Upper lobe of right lung (tissue), 1 donor: ENCODE data around the gene CLSTN2. TPM values are rescaled to one million over a fixed set of nuclear protein-coding genes. Genes with fewer than 3 reads are reported as not detected.

Experiments used
- ATAC-seq: fragments of 200-7000 bp; cut with Tn5 transposase; one replicate; pipeline ENCODE4 v1.9.1; 2020; ENCODE audit warnings: mild to moderate bottlenecking, moderate library complexity
- DNase-seq: peaks from one replicate; pipeline ENCODE4 v3.0.0-alpha.2; 2020
- H3K27ac ChIP-seq: fragments of 200-600 bp; one replicate; pipeline ENCODE4 v1.8.0; 2022
- H3K27me3 ChIP-seq: fragments of 200-600 bp; one replicate; pipeline ENCODE4 v1.8.0; 2022; ENCODE audit warnings: mild to moderate bottlenecking
- H3K36me3 ChIP-seq: fragments of 200-600 bp; one replicate; pipeline ENCODE4 v1.8.0; 2022
- H3K4me1 ChIP-seq: fragments of 200-600 bp; one replicate; pipeline ENCODE4 v1.8.0; 2022
- H3K4me3 ChIP-seq: fragments of 200-600 bp; one replicate; pipeline ENCODE4 v1.8.0; 2022; ENCODE audit warnings: mild to moderate bottlenecking
- H3K9me3 ChIP-seq: fragments of 200-600 bp; one replicate; pipeline ENCODE4 v1.8.0; 2022
- intact Hi-C: fragments of 100-400 bp; cut with DNase I; formaldehyde crosslinking; loops from one replicate; pipeline ENCODE4 v1.11.0; 2022
- total RNA-seq: library from RNA; stranded (reverse); fragmentation: NEBNext Ultra II Directional; extraction: Animal tissue kit (Norgen Biotek cat#: 25700); gene quantifications from one replicate; pipeline ENCODE4 v1.2.1, GENCODE V29; 2021
- TF ChIP-seq, protein P1 (sequence below): fragments of 200-600 bp; IDR thresholded peaks from one replicate; pipeline ENCODE4 v1.8.0; 2022; ENCODE audit warnings: antibody characterized with exemption
- donor health status: DM: no; HTN: yes; CAD: no; lungs with severe emphysema.

CLSTN2 gene
- total RNA-seq, 1 donor from 2014 or later: 3.0 TPM

DNA sequence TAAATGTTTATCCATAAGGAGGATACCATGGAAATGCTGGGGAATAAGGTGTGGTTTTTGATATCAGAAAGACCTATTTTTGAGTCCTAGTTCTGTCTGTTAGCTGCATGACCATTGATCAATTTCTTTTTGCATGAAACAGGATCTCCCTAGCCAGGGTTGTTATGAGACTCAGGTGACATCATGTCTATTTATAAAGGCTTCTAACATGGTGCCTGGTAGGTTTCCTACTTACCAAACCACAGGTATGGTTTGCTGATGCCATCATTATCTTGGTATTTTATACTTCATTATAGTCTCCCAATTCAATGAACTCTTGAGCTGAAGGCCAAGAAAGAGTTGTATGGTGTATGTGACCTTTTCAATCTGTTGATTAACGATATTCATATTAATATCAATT is 144.0 kb downstream of the CLSTN2 start:
- Histone ChIP-seq H3K4me3 (no peak overlapping the region), H3K27me3 (no peaks in the 10 kb centered on the region), H3K4me1 (no peaks in the 10 kb centered on the region), H3K9me3 (no peaks in the 10 kb centered on the region), H3K27ac (no peak overlapping the region), H3K36me3 (no peaks in the 10 kb centered on the region)
- TF ChIP-seq, protein P1, sequence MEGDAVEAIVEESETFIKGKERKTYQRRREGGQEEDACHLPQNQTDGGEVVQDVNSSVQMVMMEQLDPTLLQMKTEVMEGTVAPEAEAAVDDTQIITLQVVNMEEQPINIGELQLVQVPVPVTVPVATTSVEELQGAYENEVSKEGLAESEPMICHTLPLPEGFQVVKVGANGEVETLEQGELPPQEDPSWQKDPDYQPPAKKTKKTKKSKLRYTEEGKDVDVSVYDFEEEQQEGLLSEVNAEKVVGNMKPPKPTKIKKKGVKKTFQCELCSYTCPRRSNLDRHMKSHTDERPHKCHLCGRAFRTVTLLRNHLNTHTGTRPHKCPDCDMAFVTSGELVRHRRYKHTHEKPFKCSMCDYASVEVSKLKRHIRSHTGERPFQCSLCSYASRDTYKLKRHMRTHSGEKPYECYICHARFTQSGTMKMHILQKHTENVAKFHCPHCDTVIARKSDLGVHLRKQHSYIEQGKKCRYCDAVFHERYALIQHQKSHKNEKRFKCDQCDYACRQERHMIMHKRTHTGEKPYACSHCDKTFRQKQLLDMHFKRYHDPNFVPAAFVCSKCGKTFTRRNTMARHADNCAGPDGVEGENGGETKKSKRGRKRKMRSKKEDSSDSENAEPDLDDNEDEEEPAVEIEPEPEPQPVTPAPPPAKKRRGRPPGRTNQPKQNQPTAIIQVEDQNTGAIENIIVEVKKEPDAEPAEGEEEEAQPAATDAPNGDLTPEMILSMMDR: no peak
- ATAC-seq: no peak
- intact Hi-C loops: no loop called here
- DNase-seq: no peak

DNA sequence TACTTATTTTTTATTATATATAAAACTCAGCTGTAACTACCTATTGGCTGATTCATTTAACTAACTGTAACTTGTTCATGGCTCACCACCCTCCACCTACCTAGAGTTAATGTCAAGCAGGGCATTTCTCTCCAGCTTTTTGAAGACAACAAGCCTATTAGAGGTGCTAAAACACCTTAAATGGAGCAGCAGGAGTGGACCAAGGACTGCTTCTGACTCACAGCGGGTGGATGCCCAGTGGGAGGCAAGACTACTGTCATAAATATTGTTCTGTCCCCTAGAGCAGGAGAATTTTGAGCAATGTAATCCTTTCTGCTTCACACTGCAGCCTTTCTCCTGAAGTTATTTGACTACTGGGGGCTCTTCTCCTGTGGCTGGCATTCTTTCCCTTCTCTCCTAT is 146.9 kb downstream of the CLSTN2 start:
- no peaks in the 10 kb centered on the region for H3K36me3 ChIP-seq
- no peaks in the 10 kb centered on the region for H3K27me3 ChIP-seq
- DNase-seq: no peak
- intact Hi-C loops: no loop called here
- H3K9me3 ChIP-seq: no peaks in the 10 kb centered on the region
- TF ChIP-seq, protein P1: no peak
- no peak overlapping the region for H3K4me3 ChIP-seq
- ATAC-seq: no peak
- no peak overlapping the region for H3K27ac ChIP-seq
- H3K4me1 ChIP-seq: no peaks in the 10 kb centered on the region

DNA sequence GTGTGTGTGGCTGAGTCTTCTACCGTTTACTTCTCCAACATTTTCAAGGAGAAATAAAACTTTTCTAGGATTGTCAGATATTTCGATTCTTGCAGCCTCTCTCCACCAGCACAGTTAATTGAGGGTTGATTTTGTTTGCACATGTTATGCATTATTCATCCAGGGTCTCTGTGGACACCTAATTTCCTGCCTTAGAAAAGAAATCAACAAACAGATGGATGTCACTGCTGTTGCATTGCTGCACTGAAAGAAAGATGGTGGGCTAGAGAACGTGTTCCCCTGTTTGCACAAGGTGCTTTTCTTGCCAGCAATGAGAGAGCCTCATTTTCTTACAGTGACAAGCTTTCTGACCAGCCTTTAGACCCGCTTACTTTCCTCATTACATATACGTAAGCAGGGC is 150.0 kb downstream of the CLSTN2 start:
- TF ChIP-seq, protein P1: no peak
- no peaks in the 10 kb centered on the region for H3K27me3 ChIP-seq
- intact Hi-C loops: no loop called here
- no peaks in the 10 kb centered on the region for H3K9me3 ChIP-seq
- no peak overlapping the region for H3K4me3 ChIP-seq
- H3K36me3 ChIP-seq: no peaks in the 10 kb centered on the region
- H3K27ac ChIP-seq: no peak overlapping the region
- DNase-seq: no peak
- ATAC-seq: no peak
- no peaks in the 10 kb centered on the region for H3K4me1 ChIP-seq

DNA sequence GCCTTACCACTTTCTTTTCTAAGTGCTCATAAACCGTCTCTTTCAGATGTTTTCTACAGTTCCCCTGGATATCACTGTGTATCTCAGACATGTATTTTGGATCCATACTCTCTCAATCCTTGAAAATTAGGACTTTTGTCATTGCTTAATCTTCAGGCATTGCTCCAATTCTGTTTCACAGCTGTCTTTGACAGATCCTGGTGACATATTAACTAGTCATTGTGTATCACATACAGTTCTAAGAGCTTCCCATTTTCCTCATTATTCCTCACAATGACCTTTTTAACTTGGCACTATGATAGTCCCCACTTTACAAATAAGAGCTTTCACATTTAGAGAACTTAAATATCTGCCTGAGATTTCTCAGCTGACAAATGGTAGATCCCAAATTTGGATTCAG is 151.7 kb downstream of the CLSTN2 start:
- ATAC-seq (no peak), DNase-seq (no peak)
- H3K4me1 ChIP-seq: no peaks in the 10 kb centered on the region
- intact Hi-C loops: no loop called here
- no peak overlapping the region for H3K4me3 ChIP-seq
- no peak overlapping the region for H3K27ac ChIP-seq
- no peaks in the 10 kb centered on the region for H3K36me3 ChIP-seq
- H3K9me3 ChIP-seq: no peaks in the 10 kb centered on the region
- no peaks in the 10 kb centered on the region for H3K27me3 ChIP-seq
- TF ChIP-seq, protein P1: no peak

DNA sequence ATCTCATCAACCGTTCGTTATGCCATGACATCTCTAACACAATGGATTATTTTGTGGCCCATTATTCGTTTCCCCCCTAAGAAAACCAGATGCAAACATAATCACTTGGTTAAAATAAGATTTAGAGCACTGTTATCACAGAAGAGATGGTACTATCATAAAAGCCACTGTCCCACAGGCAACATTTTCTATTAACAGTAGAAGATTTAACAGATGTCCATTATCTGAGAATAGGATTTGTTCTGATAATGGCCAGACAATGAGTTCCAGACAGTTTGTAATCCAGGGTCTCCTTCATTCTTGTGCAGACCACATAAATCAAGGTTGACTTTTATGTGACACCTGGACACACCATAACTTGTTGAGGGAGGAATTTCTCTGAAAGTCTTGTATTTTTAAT is 153.1 kb downstream of the CLSTN2 start:
- Histone ChIP-seq H3K4me3 (no peak overlapping the region), H3K27me3 (no peaks in the 10 kb centered on the region), H3K4me1 (no peaks in the 10 kb centered on the region), H3K27ac (no peak overlapping the region), H3K9me3 (no peaks in the 10 kb centered on the region), H3K36me3 (no peaks in the 10 kb centered on the region)
- TF ChIP-seq, protein P1: no peak
- ATAC-seq (no peak), DNase-seq (no peak)
- intact Hi-C loops: no loop called here

DNA sequence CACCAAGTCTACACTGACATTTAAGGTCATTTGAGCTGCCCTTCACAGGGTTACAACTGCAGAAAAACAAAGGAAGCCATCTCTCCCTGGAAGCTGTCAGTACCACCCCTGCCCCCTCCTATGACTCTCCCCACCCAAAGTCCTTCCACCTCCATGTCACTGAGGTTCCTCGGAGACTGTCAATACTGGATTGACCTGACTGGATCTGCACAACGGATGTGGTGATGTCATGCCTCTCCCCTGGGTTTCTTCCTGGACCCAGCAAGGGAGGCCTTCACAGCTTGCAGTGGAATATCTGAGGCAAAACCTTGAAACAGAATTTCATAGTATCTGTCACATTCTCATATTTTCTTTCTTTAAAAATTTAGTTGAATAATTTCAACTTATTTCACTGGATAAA is 153.5 kb downstream of the CLSTN2 start:
- DNase-seq: no peak

More for the DNA sequence above, 153.5 kb downstream of the CLSTN2 start:
- Histone ChIP-seq H3K4me1 (no peaks in the 10 kb centered on the region), H3K36me3 (no peaks in the 10 kb centered on the region), H3K27ac (no peak overlapping the region), H3K4me3 (no peak overlapping the region), H3K27me3 (no peaks in the 10 kb centered on the region), H3K9me3 (no peaks in the 10 kb centered on the region)
- no peak for ATAC-seq
- TF ChIP-seq, protein P1: no peak
- intact Hi-C loops: no loop called here
